GM12874 (cell line): ENCODE results near the gene FRYL.

ENCODE experiments used
- CTCF ChIP-seq: IDR thresholded peaks from 2 replicates; pipeline ENCODE4 v1.5.1; 2011; ENCODE audit warnings: low read depth, mild to moderate bottlenecking, control low read depth, low read length, moderate library complexity; ENCODE audit not compliant: insufficient read depth

The FRYL gene

DNA sequence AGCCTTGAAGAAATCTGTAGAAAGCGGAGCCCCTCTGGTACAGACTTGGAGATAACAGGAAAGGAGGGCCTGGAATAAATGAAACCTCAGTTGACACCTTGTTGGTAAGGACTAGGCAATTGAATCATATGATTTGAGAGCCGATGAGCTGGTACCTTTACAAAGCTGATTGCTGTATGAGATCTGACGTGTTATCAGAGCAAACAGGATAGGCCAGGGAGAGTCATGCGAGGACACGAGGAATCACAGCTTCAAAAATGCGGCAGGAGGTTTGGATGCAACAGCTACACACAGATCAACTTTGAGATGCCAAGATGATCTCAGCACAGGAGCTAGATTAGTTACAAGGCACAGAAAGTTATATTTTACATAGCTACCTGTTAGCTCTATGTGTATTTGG lies 304.3 kb downstream of the FRYL start:
- TF ChIP-seq CTCF, result no peak

- TF ChIP-seq CTCF, result no peak
Measured at GRCh38 chr4:48472794-48473193, 307.3 kb downstream of the FRYL start.

DNA sequence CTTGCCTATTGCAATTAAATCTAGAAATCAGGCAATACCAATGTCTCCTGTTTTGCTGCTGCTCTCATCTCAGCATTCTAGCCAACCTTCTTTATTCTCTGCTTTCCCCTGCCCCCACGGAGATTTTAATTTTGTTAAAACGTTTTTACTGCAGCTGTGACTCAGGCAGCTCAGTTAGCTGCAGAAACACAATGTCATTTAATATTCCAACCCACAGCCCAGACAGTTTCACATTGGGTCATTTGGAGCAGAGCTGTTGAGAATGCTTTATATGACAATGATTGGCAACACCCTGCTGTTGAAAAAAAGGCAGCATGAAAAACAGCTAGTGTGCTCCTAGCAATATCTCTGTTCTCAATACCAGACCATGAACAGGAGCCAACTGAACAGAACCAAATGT lies 309.5 kb downstream of the FRYL start:
- no peak for TF ChIP-seq CTCF

DNA sequence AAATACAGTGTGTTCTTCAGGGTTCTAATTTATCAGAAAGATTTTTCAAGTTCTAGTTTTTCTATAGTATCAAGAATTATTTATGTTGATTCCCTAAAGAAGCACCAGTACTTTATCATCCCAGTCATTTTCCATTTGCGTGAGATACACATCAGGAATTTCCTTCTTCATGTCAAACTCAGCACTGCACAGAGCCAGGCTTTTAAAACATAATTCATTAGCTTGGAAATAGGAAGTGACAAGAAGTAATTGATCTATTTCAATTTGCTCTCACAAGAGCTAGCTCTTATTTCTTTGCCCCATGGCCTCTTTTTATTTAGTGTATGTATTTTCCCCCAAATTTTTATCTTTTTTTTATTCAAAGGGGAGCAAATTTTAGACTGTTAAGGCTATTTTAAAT lies 309.9 kb downstream of the FRYL start:
- TF ChIP-seq CTCF, result no peak

DNA sequence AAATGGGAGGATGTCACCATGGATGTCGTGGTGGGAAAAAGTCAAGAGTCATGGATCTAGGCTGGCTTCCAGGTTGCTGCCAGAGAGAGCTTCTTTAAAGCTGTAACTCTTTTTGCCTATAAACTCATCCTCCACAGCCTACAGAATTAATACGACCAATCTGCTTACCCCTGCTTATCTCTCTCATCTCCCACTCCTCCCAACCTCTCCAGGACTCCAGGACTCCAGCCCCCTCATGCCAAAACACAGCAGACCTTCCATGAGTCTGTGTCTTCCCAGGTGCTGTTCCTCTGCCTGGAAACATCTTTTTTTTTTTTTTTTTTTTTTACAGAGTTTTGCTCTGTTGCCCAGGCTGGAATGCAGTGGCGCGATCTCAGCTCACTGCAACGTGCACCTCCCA lies 312.2 kb downstream of the FRYL start:
- no peak for TF ChIP-seq CTCF

- no peak for TF ChIP-seq CTCF
Measured at GRCh38 chr4:48467442-48467841, 312.6 kb downstream of the FRYL start.

GRCh38 chr4:48462363-48462762 lies 317.7 kb downstream of the FRYL start:
- TF ChIP-seq CTCF, result no peak

GRCh38 chr4:48461000-48461399 lies 319.1 kb downstream of the FRYL start:
- no peak for TF ChIP-seq CTCF
